Esophagus muscularis mucosa (tissue), 4 donors: ENCODE measurements around the gene ST3GAL2.

Experiments
- EP300 ChIP-seq: sonication (generic); formaldehyde crosslinking; IDR thresholded peaks from one replicate; pipeline ENCODE4 v1.6.1; 2017; ENCODE audit warnings: antibody characterized with exemption
- POLR2A ChIP-seq: fragments of 450-650 bp; IDR thresholded peaks from one replicate; pipeline ENCODE4 v1.6.1; 2017; ENCODE audit warnings: antibody characterized with exemption, moderate library complexity, mild to moderate bottlenecking, low read depth
- TF ChIP-seq, protein P1 (sequence below), 3 experiments: fragments of 200-600 bp in 2 of 3; fragments of 450-650 bp in 1 of 3; sonication (generic) in 2 of 3; IDR thresholded peaks; one replicate each; pipeline ENCODE4 v1.5.1; 2017 to 2019; ENCODE audit warnings: antibody characterized with exemption in 3 of 3, mild to moderate bottlenecking in 2 of 3, moderate library complexity in 1 of 3

DNA sequence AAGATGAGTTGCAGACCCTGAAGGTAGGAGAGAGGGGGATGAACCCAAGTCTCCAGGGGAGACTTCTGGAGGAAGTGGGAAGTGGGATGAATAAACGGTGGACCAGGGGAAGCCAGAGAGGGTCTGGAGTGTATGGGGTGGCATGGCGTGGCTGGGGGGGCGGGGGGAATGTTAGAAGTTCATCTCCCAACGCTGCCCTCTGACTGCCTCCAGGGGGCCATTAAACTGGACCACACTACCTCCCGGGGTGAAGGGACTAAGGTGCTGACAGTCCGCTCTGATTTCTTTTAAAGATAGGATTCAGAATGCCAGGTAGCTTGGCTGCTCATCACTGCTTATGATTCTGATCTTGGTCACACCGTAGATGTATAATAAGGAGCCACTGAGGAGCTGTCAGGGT is 21.2 kb downstream of the ST3GAL2 start:
- TF ChIP-seq, protein P1, sequence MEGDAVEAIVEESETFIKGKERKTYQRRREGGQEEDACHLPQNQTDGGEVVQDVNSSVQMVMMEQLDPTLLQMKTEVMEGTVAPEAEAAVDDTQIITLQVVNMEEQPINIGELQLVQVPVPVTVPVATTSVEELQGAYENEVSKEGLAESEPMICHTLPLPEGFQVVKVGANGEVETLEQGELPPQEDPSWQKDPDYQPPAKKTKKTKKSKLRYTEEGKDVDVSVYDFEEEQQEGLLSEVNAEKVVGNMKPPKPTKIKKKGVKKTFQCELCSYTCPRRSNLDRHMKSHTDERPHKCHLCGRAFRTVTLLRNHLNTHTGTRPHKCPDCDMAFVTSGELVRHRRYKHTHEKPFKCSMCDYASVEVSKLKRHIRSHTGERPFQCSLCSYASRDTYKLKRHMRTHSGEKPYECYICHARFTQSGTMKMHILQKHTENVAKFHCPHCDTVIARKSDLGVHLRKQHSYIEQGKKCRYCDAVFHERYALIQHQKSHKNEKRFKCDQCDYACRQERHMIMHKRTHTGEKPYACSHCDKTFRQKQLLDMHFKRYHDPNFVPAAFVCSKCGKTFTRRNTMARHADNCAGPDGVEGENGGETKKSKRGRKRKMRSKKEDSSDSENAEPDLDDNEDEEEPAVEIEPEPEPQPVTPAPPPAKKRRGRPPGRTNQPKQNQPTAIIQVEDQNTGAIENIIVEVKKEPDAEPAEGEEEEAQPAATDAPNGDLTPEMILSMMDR (IDR thresholded peaks at IDR 0.05), result no peak
- TF ChIP-seq POLR2A (no peak), EP300 (no peak)
